Fibroblast of skin of back (primary cell): ENCODE measurements around the gene SPRING1. TPM values are rescaled to one million over a fixed set of nuclear protein-coding genes. Genes with fewer than 3 reads are reported as not detected.
"Not testable (repeated sequence)": the region's sequence is repeated elsewhere in the genome, so short reads cannot be mapped to it uniquely, and the experiment has no call there.

ENCODE experiments used
- DNase-seq: peaks from one replicate; pipeline ENCODE4 v3.0.0-alpha.2; 2013
- polyA plus RNA-seq, 2 experiments: library from polyadenylated mRNA; unstranded; fragments of 120-200 nt; gene quantifications; one replicate each; pipeline ENCODE4 v1.2.1, GENCODE V29; 2013; ENCODE audit not compliant: insufficient read length in 2 of 2

Gene SPRING1, protein sequence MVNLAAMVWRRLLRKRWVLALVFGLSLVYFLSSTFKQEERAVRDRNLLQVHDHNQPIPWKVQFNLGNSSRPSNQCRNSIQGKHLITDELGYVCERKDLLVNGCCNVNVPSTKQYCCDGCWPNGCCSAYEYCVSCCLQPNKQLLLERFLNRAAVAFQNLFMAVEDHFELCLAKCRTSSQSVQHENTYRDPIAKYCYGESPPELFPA
- polyA plus RNA-seq (2013, experiment 1 of 2; ENCODE audit: insufficient read length): 22.9 TPM
- 21.7 TPM for polyA plus RNA-seq (2013, experiment 2 of 2; ENCODE audit: insufficient read length)

DNA sequence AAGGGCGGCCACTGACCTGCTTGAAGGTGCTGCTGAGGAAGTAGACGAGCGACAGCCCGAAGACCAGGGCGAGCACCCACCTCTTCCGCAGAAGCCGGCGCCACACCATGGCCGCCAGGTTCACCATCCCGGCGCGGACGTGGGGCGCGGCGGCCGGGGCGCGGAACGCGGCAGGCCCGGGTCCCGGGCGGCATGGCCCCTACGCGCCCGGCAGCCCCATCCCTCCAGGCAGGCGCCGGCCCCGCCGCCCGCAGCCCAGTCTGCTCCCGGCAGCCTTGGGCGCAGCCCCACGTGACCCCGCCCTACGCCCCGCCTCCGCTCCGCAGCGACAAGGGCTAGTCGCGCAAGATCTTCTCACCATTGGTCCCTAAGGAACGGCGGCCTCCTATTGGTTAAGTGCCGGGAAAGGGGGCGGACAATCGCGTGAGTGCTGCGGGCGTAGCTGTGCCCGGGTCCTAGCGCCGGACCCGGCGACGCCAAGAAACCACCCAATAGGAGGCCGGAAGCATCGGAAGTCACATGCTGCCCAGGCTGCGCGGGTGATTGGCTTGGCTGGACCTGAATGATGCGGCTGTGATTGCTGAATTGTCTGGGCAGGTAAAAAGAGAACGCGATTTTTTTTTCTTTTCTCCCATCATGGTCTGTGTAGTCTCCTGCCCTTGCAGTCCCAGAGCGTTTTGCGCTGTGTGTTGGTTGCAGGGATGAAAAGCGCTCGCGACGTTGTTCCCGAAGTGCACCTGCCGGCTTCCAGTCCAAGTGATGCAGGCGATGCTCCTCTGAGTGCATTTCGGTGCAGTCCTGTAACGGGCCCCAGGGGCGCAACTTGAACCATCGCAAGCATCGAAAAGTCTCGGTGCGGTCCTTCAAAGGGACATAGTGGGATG lies at the start of gene SPRING1, which contains the start of gene RNFT2:
TSS of gene SPRING1 (minus strand) at position 296 of the 884 bp plus-strand sequence. CDS start at position 127, 169 bp downstream.
TSS of gene RNFT2 (plus strand) at position 542 of the 884 bp plus-strand sequence. CDS start 2,183 bp downstream, outside the sequence.
- DNase-seq: peak; percentile 100

- DNase-seq: peak; percentile 12
These were observed 46.4 kb upstream of the SPRING1 start for GRCh38 chr12:116784238-116784612.

DNA sequence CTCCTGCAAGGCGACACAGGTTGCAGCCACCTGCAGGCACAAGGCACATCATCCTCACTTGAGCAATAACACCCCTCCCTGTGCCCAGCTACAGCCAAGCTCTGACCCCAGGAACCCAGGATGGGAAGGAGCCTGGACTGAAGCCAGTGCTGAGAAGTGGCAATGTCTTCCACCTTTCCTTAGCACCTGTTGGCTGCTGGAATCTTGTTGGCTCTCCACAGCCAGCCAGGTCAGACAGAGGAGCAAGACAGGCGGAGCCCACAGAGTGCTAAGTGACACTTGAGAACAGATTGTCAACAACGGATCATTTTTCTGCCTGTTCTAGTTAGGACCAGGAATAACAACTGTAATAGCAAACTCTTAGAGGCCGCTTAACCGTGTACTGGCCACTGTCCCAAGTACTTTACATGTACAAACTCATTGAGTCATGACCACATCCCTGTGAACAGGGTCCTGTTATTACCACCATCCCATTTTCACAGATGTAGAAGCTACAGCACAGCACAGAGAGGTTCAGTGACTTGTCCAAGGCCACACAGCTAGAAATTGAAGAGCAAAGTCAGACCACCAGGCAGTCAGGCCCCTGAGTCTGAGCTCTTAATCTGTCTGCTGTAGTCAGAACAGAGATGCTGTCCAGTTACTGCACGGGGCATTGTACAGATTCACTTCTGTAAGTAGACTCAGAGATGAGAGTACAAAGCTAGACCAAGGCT lies 45.8 kb upstream of the SPRING1 start:
- no peak for DNase-seq

DNA sequence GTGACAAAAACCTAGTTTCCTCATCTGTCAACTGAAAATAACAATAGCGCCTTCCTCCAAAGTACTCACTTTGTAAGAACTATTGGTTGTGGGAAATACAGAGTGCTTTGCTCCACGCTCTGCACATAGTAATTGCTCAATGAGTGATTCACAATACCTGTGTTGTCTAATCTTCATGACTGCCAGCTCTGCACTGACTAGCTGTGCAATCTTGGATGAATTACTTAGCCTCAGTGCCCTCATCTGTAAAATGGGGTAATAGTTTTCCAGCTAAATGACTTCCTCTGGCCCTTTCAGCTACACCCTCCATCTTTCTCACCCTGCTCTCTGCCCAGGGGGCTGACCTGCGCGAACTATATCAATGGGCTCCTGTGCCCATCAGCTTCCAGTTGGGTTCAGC lies 43.1 kb upstream of the SPRING1 start:
- DNase-seq: no peak

- DNase-seq: no peak
These were observed 41.7 kb upstream of the SPRING1 start for GRCh38 chr12:116779597-116779996.

DNA sequence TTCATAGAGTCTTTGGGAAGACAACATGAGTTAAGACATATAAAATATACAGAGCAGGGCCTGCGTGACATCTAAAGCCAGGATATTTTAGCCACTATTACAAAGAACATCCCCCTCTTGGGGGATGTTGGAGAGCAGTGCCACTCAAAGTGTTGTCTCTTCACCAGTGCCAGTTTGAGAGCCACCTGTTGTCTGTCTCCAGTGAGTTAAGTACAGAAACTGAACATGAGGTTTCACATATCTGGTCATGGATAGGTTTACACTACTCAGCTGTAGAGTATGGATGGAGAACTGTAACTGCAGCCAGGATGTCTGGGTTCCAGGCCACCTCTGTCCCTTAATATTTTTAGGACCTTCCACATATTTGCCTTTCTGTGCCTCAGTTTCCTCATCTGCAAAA lies 39.4 kb upstream of the SPRING1 start:
- no peak for DNase-seq

DNA sequence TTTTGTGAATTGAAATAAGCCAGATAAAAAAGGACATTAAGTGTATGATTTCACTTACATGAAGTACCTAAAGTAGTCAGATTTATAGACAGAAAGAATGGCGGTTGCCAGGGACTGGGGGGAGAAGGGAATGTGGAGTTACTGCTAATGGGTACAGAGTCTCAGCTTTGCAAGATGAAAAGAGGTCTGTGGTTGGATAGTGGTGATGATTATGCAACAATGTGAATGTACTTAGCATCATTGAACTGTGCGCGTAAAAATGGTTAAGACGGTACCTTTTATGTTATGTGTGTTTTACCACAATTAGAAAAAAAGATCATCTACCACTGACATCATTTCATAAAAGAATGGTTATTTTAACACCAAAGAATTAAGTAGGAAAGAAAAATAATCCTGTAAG lies 36.2 kb upstream of the SPRING1 start:
- DNase-seq: no peak

DNA sequence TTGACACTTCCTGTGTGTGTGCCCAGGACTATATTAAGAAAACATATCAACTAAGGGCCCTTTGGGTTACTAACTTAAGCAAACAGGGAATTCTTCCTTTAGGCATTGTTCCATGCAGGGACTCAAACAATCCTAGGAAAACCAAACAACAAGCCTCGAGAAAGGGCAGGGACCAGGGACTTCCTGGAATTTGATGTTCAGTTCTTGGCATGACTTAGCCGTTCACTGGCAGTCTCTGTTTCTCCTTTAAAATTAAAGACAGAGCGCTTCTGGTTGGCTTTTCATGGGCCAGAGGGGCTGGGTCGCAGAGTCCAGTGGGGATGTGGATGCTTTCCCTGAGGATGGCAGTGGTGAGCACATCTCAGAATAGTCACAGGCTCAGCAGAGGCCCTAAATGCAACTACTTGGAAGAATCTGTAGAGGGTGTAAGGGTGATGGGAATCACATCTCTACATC lies 35.4 kb upstream of the SPRING1 start:
- DNase-seq: no peak

DNA sequence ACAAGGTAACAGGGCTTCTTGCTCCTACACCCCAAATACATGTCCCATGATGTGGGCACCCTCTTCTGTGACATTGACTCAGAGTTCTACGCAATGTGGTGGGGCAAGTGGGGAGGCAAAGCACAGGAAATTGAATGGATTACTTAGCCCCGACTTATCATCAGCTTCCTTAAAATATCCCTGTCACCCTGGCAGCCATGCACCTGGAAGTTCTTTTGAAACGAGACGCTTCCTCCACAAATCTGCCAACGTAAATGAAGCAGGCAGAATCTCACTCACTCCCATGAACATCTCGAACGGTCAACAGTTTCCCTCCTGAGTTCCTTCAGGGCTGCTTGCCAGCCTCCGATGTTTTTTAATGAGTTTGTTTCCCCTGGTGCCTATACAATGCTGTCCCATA lies 33.8 kb upstream of the SPRING1 start:
- no peak for DNase-seq

- DNase-seq: no peak
These were observed 28.9 kb upstream of the SPRING1 start for GRCh38 chr12:116766746-116767145.

GRCh38 chr12:116766285-116766684 lies 28.4 kb upstream of the SPRING1 start:
- DNase-seq: no peak

GRCh38 chr12:116765271-116765670 lies 27.4 kb upstream of the SPRING1 start:
- no peak for DNase-seq

DNA sequence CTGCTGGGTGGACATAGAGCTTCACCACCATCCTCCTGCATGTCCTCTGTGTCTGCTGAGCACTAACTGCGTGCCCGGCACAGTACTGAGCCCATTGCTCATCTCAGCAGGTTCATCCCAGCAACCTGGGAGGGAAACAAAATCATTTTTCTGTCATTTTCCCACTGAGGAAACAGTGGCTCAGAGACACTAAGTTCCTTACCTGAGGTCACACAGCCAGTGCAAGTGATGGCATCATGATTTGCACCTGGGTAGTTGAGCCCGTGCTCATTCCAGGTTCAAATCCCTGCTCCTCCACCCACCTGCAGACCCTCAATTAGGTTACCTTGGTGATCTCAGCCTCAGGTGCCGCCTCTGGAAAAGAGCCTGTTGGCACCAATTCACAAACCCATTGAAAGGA lies 23.6 kb upstream of the SPRING1 start:
- no peak for DNase-seq

- DNase-seq: no peak
These were observed 22.8 kb upstream of the SPRING1 start for GRCh38 chr12:116760622-116761020.

DNA sequence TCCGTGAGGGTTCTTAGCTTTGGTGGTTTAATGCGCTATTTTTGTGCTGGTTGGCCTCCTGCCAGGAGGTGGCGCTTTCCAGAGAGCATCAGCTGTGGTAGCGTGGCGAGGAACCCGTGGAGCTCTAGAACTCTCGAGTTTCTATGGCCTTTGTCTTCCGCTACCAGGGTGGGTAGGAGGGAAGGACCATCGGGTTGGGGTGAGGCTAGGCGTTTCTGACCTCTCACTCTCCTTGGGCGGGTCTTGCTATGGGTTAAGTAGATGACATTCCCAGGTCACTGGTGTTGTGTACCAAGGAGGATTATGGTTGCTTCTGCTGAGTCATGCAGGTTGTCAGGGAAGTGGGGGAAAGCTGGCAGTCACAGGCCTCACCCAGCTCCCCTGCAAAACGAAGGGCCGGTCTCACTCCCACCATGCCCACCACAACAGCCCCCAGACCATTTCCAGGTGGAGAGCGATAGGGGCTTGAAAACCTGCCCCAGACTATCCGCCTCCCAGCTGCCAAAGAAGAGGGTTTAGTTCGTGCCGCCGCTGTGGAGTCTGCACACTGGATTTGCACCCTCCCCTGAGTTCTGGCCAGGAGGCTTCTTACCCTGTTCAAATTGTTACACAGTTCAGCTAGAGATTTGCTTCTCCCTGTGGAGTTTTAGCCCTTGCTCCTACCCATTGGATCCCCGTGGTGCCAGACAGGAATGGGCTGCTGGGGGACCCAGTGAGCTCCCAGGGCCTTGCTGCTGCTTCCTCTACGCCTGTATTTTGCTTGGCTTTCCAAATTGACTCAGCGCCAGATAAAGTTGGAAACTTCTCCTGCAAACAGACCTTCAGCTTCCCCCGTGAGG lies 22.1 kb upstream of the SPRING1 start:
- DNase-seq: no peak

DNA sequence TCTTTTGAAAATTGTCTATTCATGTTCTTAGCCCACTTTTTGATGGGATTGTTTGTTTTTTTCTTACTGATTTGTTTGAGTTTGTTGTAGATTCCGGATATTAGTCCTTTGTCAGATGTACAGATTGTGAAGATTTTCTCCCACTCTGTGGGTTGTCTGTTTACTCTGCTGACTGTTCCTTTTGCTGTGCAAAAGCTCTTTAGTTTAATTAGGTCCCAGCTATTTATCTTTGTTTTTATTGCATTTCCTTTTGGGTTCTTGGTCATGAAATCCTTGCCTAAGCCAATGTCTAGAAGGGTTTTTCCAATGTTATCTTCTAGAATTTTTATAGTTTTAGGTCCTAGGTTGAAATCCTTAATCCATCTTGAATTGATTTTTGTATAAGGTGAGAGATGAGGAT lies 16.9 kb upstream of the SPRING1 start:
- not testable (repeated sequence) for DNase-seq

- DNase-seq: not testable (repeated sequence)
These were observed 16.2 kb upstream of the SPRING1 start for GRCh38 chr12:116754097-116754496.

DNA sequence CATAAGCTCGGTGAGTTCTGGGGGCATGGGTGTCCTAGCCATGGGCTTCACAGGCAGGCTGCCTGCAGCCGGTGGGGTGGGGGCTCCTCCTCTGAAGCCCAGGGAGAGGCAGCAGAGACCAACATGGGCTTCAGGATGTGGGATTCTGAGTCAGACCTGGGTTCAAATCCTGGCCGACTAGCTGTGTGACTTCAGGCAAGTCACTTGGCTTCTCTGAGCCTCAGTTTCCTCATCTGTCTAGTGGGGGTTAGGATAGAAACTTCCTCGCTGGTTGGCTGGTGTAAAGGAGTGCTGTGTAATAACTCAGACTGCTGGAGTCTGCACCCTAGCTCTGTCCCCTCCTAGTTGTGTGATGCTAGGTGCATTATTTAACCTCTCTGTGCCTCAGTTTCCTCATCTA lies 12.4 kb upstream of the SPRING1 start:
- no peak for DNase-seq

DNA sequence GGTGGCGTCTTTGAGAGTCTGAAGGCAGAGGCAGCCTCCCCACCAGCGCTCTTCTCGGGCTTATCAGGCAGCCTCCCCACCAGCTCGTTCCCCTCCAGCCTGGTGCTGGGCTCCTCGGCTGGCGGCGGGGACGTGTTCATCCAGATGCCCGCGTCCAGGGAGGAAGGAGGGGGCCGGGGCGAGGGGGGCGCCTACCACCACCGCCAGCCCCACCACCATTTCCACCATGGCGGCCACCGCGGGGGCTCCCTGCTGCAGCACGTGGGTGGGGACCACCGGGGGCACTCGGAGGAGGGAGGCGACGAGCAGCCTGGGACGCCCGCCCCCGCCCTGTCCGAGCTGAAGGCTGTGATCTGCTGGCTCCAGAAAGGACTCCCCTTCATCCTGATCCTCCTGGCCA lies 12.0 kb upstream of the SPRING1 start:
- no peak for DNase-seq

- no peak for DNase-seq
These were observed 7.7 kb upstream of the SPRING1 start for GRCh38 chr12:116745554-116745953.

DNA sequence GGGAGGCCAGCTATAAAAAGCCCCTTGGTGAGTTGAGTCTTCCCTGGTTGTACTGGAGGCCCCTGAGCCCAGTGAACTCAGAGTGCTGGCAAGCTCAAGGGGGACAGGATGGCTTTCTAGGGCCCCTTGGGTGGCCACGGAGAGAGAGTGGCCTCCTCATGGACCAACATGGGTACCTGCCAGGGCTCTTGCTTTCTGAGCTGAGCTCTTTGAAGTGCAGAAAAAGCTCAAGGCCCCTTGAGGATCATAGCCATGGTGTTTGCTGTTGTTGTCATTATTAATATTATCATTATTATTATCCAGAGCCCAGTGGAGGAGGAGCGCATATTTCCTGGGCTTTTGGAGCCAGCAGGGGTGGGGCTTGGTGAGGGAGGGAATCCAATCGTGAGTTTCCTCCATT lies 6.9 kb upstream of the SPRING1 start:
- no peak for DNase-seq

GRCh38 chr12:116742787-116743186 lies 4.9 kb upstream of the SPRING1 start:
- not testable (repeated sequence) for DNase-seq
